ENCODE results near the gene RPL5. TPM values are rescaled to one million over a fixed set of nuclear protein-coding genes. Genes with fewer than 3 reads are reported as not detected.
A peak's percentile ranks its signal among the peaks of the same experiment; 100 is the strongest.

The RPL5 gene
- total and polyA plus RNA-seq, 2 donors from 2014 or later: 786 to 1,286 TPM

- Histone ChIP-seq H3K27me3 (ENCODE audit: control insufficient read depth, insufficient read depth, low read length) (no peaks in the 10 kb centered on the region), H3K4me3 (ENCODE audit: low read length in 3 of 3) (no peak overlapping the region), H3K4me1 (ENCODE audit: control insufficient read depth in 2 of 3, insufficient read depth in 2 of 3, low read depth in 1 of 3, low read length in 3 of 3) (peaks cover 0 to 3% (median 0%) of the 10 kb centered on the region in 3 donors), H3K9me3 (ENCODE audit: control insufficient read depth in 2 of 3, insufficient read depth in 1 of 3, low read length in 3 of 3) (no peaks in the 10 kb centered on the region), H3K9ac (ENCODE audit: low read length in 3 of 3) (no peak overlapping the region), H3K36me3 (ENCODE audit: control insufficient read depth in 2 of 3, insufficient read depth in 3 of 3, low read length in 3 of 3) (no peaks in the 10 kb centered on the region), H3K27ac (ENCODE audit: low read depth in 2 of 2, low read length in 2 of 2) (no peak overlapping the region)
- DNase-seq (peak in 1 of 5 donors; percentile 2), FAIRE-seq (no peak)
- TF ChIP-seq CTCF (IDR thresholded peaks at IDR 0.05; ENCODE audit: borderline replicate concordance, extremely low read depth, insufficient read depth): no peak
- intact Hi-C loops (cut with DNase I): no loop called here
These were observed 30.8 kb downstream of the RPL5 start for GRCh38 chr1:92862605-92863004.

GRCh38 chr1:92864131-92864530 is 32.3 kb downstream of the RPL5 start:
- Histone ChIP-seq H3K4me1 (ENCODE audit: control insufficient read depth in 2 of 3, insufficient read depth in 2 of 3, low read depth in 1 of 3, low read length in 3 of 3) (peaks cover 0 to 3% (median 0%) of the 10 kb centered on the region in 3 donors), H3K9ac (ENCODE audit: low read length in 3 of 3) (no peak overlapping the region), H3K27ac (ENCODE audit: low read depth in 2 of 2, low read length in 2 of 2) (no peak overlapping the region), H3K4me3 (ENCODE audit: low read length in 3 of 3) (no peak overlapping the region), H3K9me3 (ENCODE audit: control insufficient read depth in 2 of 3, insufficient read depth in 1 of 3, low read length in 3 of 3) (no peaks in the 10 kb centered on the region), H3K27me3 (ENCODE audit: control insufficient read depth, insufficient read depth, low read length) (no peaks in the 10 kb centered on the region), H3K36me3 (ENCODE audit: control insufficient read depth in 2 of 3, insufficient read depth in 3 of 3, low read length in 3 of 3) (no peaks in the 10 kb centered on the region)
- DNase-seq: no peak
- intact Hi-C loops (cut with DNase I): no loop called here
- TF ChIP-seq CTCF (IDR thresholded peaks at IDR 0.05; ENCODE audit: borderline replicate concordance, extremely low read depth, insufficient read depth): no peak
- no peak for FAIRE-seq

GRCh38 chr1:92870591-92870990 is 38.8 kb downstream of the RPL5 start:
- no peak overlapping the region for H3K4me3 ChIP-seq (ENCODE audit: low read length in 3 of 3)
- no peak overlapping the region for H3K27ac ChIP-seq (ENCODE audit: low read depth in 2 of 2, low read length in 2 of 2)
- H3K9me3 ChIP-seq (ENCODE audit: control insufficient read depth in 2 of 3, insufficient read depth in 1 of 3, low read length in 3 of 3): peaks cover 0 to 6% (median 0%) of the 10 kb centered on the region in 3 donors
- no peaks in the 10 kb centered on the region for H3K36me3 ChIP-seq (ENCODE audit: control insufficient read depth in 2 of 3, insufficient read depth in 3 of 3, low read length in 3 of 3)
- H3K4me1 ChIP-seq (ENCODE audit: control insufficient read depth in 2 of 3, insufficient read depth in 2 of 3, low read depth in 1 of 3, low read length in 3 of 3): no peaks in the 10 kb centered on the region
- no peak for DNase-seq
- H3K27me3 ChIP-seq (ENCODE audit: control insufficient read depth, insufficient read depth, low read length): no peaks in the 10 kb centered on the region
- TF ChIP-seq CTCF (IDR thresholded peaks at IDR 0.05; ENCODE audit: borderline replicate concordance, extremely low read depth, insufficient read depth): no peak
- FAIRE-seq: no peak
- H3K9ac ChIP-seq (ENCODE audit: low read length in 3 of 3): no peak overlapping the region
- intact Hi-C loops (cut with DNase I): no loop called here

- no peak overlapping the region for H3K27ac ChIP-seq (ENCODE audit: low read depth in 2 of 2, low read length in 2 of 2)
- H3K27me3 ChIP-seq (ENCODE audit: control insufficient read depth, insufficient read depth, low read length): no peaks in the 10 kb centered on the region
- H3K36me3 ChIP-seq (ENCODE audit: control insufficient read depth in 2 of 3, insufficient read depth in 3 of 3, low read length in 3 of 3): no peaks in the 10 kb centered on the region
- FAIRE-seq: no peak
- intact Hi-C loops (cut with DNase I): no loop called here
- H3K9me3 ChIP-seq (ENCODE audit: control insufficient read depth in 2 of 3, insufficient read depth in 1 of 3, low read length in 3 of 3): peaks cover 0 to 6% (median 0%) of the 10 kb centered on the region in 3 donors
- H3K4me1 ChIP-seq (ENCODE audit: control insufficient read depth in 2 of 3, insufficient read depth in 2 of 3, low read depth in 1 of 3, low read length in 3 of 3): no peaks in the 10 kb centered on the region
- TF ChIP-seq CTCF (IDR thresholded peaks at IDR 0.05; ENCODE audit: borderline replicate concordance, extremely low read depth, insufficient read depth): no peak
- no peak overlapping the region for H3K9ac ChIP-seq (ENCODE audit: low read length in 3 of 3)
- H3K4me3 ChIP-seq (ENCODE audit: low read length in 3 of 3): no peak overlapping the region
- no peak for DNase-seq
These were observed 40.9 kb downstream of the RPL5 start for GRCh38 chr1:92872719-92873118.
